Progenitor cell of endocrine pancreas (in vitro differentiated cells): ENCODE data around the gene RUNX3. TPM values are rescaled to one million over a fixed set of nuclear protein-coding genes. Genes with fewer than 3 reads are reported as not detected.

Experiments
- DNase-seq: peaks from one replicate; pipeline ENCODE4 v3.0.0; 2021; ENCODE audit warnings: low spot score; ENCODE audit not compliant: unreplicated experiment
- H3K27ac Mint-ChIP-seq: 2 replicates; pipeline ENCODE4 v1.8.0; 2021; ENCODE audit warnings: mild to moderate bottlenecking, moderate library complexity, mixed read lengths
- H3K27me3 Mint-ChIP-seq: 2 replicates; pipeline ENCODE4 v1.8.0; 2021; ENCODE audit warnings: mixed read lengths
- H3K36me3 Mint-ChIP-seq: 2 replicates; pipeline ENCODE4 v1.8.0; 2022; ENCODE audit warnings: mixed read lengths; ENCODE audit not compliant: insufficient read depth
- H3K4me1 Mint-ChIP-seq: 2 replicates; pipeline ENCODE4 v1.8.0; 2021; ENCODE audit warnings: low read depth, mixed read lengths
- H3K4me3 Mint-ChIP-seq: 2 replicates; pipeline ENCODE4 v1.8.0; 2021; ENCODE audit warnings: low read depth, mild to moderate bottlenecking, moderate library complexity, mixed read lengths
- H3K9me3 Mint-ChIP-seq: 2 replicates; pipeline ENCODE4 v1.8.0; 2021; ENCODE audit warnings: low read depth, mixed read lengths
- CTCF ChIP-seq: fragments of 200-600 bp; sonication (generic); IDR thresholded peaks from one replicate; pipeline ENCODE4 v1.5.0; 2021; ENCODE audit warnings: antibody characterized with exemption, mild to moderate bottlenecking; ENCODE audit not compliant: unreplicated experiment
- total RNA-seq: library from RNA; stranded (reverse); gene quantifications from 2 replicates; pipeline ENCODE4 v1.2.1, GENCODE V29; 2021

Gene RUNX3
- total RNA-seq, 1 donor from 2014 or later = not detected

- no peak for TF ChIP-seq CTCF
- no peaks in the 10 kb centered on the region for H3K9me3 Mint-ChIP-seq
- H3K27me3 Mint-ChIP-seq = peaks cover 73% of the 10 kb centered on the region
- no peak overlapping the region for H3K27ac Mint-ChIP-seq
- no peaks in the 10 kb centered on the region for H3K4me1 Mint-ChIP-seq
- no peak for DNase-seq
- H3K4me3 Mint-ChIP-seq = peak overlapping the region; percentile 33
- H3K36me3 Mint-ChIP-seq = no peaks in the 10 kb centered on the region
Observed at GRCh38 chr1:24932725-24933294, 2.7 kb upstream of the RUNX3 start.

GRCh38 chr1:24932284-24932683 lies 2.2 kb upstream of the RUNX3 start:
- Mint-ChIP-seq H3K9me3 (no peaks in the 10 kb centered on the region), H3K4me3 (peak overlapping the region; percentile 33), H3K36me3 (no peaks in the 10 kb centered on the region), H3K4me1 (no peaks in the 10 kb centered on the region), H3K27me3 (peaks cover 76% of the 10 kb centered on the region), H3K27ac (no peak overlapping the region)
- DNase-seq = peak; percentile 72
- peak; percentile 81 for TF ChIP-seq CTCF

- no peak for DNase-seq
- Mint-ChIP-seq H3K27me3 (peaks cover 78% of the 10 kb centered on the region), H3K27ac (no peak overlapping the region), H3K4me1 (no peaks in the 10 kb centered on the region), H3K4me3 (peak overlapping the region; percentile 26), H3K9me3 (no peaks in the 10 kb centered on the region), H3K36me3 (no peaks in the 10 kb centered on the region)
- TF ChIP-seq CTCF = no peak
Observed at GRCh38 chr1:24931468-24932231, 1.6 kb upstream of the RUNX3 start.

- Mint-ChIP-seq H3K4me1 (no peaks in the 10 kb centered on the region), H3K4me3 (no peak overlapping the region), H3K9me3 (no peaks in the 10 kb centered on the region), H3K36me3 (no peaks in the 10 kb centered on the region), H3K27me3 (peaks cover 82% of the 10 kb centered on the region), H3K27ac (no peak overlapping the region)
- TF ChIP-seq CTCF = no peak
- DNase-seq = no peak
Observed at GRCh38 chr1:24931146-24931467, 1.0 kb upstream of the RUNX3 start.

GRCh38 chr1:24929398-24930259 lies 447 bp downstream of the RUNX3 start:
- peaks cover 85% of the 10 kb centered on the region for H3K27me3 Mint-ChIP-seq
- H3K4me3 Mint-ChIP-seq = no peak overlapping the region
- no peak overlapping the region for H3K27ac Mint-ChIP-seq
- TF ChIP-seq CTCF = no peak
- DNase-seq = no peak
- H3K36me3 Mint-ChIP-seq = no peaks in the 10 kb centered on the region
- H3K9me3 Mint-ChIP-seq = no peaks in the 10 kb centered on the region
- no peaks in the 10 kb centered on the region for H3K4me1 Mint-ChIP-seq
